ENCODE results near the gene GSAP.
"Not testable (repeated sequence)": the region's sequence is repeated elsewhere in the genome, so short reads cannot be mapped to it uniquely, and the experiment has no call there.

Gene GSAP

DNA sequence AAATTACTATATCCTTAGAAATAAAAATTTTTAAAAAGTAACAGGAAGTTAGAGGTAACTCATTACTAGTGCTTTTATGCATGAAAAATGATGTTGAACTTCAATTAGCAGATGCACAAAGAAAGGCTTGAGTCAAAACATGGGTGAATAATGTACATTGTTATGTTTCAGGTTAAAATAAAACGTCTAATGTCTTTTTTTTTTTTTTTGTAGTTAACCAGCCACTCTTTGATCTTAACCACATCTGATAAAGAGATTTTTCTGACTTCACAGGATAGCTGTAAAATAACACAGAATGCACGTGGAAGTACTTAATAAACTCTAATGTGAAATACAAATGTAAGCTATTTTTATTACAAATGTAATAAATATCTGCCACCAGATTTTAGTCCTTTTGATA, 61.7 kb downstream of the GSAP start:
- no peak for DNase-seq (ENCODE audit: low spot score)

DNA sequence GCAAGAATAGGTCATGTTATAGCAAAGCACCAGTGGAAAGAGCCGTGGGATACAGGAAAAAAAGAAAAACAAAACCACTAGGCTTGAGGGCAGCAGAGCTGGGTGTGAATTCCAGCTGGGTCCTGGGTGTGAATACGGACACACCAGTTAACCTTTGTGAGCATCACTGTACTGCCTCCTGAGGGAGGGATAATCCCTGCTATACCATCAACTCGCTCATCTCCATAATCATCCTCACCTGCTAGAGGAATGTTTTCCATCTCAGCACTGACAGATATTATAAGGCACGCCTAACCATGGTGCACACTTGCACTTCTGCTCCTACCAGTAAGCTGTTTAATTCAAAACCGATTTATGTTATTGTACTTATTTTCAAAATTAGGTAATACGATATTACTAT, 62.2 kb downstream of the GSAP start:
- no peak for DNase-seq (ENCODE audit: low spot score)

DNA sequence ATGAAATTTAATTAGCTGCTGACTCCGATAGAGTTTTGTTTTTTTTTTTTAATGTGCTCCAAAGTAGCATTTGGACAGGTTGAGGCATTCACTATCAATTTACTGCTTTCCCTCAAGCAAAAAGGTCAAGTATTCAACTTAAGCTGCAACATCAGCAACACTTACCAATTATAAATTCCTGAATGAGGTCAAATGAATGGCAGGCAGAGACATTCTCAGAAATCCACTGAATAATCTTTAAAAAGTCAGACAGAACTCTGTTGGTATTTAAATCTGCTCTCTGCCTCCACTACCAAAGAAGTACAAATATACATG, 62.8 kb downstream of the GSAP start:
- no peak for DNase-seq (ENCODE audit: low spot score)

DNA sequence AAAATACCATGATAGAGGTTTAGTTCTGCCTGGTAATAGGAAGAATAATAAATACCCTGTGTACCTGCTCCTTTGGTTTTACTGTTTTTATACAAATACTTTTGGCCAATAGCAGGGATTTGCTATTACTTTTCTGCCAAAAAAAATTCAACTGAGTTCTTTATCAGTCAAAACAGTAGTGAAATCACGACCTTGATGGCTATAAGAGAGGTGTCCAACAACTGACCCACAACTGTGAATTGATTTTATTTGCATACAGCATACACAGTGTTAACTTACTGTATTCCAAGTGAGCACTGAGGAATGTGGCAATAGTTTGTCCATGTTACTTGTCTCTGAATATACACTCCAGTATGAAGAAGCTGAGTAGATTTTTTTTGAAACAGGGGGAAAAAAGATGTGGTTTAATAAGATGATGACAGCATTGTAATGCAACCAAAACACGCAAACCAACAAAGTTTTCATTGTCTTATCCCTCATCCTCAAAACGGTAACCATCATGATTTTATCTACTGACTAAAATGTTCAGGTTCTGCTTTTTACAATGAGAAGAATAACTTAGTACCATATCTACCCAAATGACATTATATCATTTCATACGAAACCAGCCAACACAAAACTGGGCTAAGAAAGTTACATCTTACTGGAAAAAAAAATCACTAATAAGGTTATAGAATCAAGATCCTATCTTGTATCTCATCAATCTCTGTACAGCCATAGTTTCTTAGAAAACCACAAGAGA, 63.3 kb downstream of the GSAP start:
- DNase-seq (ENCODE audit: low spot score), result no peak

DNA sequence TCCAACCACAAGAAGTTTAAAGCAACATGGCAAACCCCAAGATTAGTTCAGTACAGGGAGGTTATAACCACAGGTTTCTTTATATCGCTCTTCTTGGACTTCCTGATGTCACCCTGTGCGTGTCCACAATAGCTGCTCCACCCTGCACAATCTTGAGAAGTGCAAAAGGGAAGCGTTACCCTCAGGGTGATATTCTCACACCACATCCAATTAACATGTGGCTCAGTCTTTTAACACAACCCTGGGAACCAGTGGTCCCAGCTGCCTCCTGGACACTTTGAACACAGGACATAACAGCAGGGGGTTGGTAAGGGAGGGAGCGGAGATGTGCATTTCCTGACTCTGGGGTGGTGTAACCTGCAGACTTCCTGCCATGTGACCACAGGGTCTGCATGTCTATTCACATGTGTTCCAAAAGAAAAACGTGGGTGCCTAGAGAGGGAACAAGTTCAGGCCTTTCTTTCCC, 64.6 kb downstream of the GSAP start:
- no peak for DNase-seq (ENCODE audit: low spot score)

DNA sequence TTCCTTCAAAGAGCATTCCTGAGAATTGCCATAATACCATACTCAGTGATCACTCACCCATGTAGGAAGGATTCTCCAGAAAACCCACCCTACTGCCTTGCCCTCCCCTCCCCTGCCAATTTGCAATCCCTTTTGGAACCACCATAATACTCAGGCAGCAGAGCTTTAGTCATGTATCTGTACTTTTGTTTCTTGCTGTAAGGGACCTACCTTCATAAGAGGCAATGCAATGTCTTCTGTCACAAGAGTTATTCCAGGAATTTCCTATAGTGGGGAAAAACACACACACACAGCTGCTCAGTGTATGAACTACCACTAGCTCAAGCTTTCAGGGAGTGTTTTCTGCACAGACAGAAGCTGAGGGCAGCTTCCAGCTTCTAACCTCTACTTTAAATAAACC, 67.0 kb downstream of the GSAP start:
- no peak for DNase-seq (ENCODE audit: low spot score)

DNA sequence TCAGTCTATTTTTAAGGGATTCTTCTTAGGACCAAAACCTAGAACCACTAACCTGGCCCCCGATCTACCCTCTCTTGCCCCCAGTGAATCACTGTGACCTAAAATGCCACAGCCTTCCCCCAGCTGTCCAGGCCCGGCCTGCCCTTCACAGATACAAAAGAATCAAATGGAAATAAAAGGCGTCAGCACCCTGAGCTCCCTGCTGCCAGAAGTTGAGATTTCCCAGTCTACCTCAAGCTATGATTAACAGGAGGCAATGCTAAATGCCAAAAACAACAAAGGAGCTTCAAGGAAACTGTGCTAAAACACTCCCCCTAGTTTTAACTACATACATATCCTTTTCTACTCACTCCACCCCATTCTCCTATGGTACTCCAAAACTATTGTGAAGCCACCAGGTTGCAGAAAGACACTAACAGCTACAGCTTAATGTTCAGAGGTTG, 67.8 kb downstream of the GSAP start:
- no peak for DNase-seq (ENCODE audit: low spot score)

DNA sequence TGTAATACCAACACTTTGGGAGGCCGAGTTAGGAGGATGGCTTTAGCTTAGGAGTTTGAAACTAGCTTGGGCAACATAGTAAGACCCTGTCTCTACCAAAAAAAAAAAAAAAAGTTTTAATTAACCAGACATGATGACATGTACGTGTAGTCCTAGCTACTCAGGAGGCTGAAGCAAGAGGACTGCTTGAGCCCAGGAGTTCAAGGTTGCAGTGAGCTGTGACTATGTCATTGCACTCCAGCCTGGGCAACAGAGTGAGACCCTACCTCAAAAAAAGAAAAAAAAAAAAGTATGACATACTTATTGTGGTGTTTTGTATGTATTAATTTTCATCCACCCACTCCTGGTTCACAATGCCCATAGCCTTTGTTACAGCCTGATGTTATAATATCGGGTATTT, 69.7 kb downstream of the GSAP start:
- DNase-seq (ENCODE audit: low spot score), result no peak

DNA sequence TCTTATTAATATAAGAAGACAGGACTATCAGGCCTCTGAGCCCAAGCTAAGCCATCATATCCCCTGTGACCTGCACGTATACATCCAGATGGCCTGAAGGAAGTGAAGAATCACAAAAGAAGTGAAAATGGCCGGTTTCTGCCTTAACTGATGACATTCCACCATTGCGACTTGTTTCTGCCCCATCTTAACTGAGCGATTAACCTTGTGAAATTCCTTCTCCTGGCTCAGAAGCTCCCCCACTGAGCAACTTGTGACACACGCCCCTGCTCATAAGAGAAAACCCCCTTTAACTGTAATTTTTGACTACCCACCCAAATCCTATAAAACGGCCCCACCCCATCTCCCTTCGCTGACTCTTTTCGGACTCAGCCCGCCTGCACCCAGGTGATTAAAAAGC, 70.7 kb downstream of the GSAP start:
- DNase-seq (ENCODE audit: low spot score), result not testable (repeated sequence)

DNA sequence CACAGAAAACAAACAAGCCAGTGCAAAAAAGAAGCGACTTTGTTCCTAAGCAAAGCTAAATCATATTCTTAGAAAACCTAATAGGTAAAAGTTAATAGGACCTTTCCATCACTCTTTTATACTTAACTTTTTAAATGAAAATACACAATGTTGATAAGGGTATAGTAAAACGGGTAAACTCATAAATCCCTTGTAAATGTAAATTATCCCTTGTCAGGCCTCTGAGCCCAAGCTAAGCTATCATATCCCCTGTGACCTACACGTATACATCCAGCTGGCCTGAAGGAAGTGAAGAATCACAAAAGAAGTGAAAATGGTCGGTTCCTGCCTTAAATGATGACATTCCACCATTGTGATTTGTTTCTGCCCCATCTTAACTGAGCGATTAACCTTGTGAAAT, 76.4 kb downstream of the GSAP start:
- no peak for DNase-seq (ENCODE audit: low spot score)

DNA sequence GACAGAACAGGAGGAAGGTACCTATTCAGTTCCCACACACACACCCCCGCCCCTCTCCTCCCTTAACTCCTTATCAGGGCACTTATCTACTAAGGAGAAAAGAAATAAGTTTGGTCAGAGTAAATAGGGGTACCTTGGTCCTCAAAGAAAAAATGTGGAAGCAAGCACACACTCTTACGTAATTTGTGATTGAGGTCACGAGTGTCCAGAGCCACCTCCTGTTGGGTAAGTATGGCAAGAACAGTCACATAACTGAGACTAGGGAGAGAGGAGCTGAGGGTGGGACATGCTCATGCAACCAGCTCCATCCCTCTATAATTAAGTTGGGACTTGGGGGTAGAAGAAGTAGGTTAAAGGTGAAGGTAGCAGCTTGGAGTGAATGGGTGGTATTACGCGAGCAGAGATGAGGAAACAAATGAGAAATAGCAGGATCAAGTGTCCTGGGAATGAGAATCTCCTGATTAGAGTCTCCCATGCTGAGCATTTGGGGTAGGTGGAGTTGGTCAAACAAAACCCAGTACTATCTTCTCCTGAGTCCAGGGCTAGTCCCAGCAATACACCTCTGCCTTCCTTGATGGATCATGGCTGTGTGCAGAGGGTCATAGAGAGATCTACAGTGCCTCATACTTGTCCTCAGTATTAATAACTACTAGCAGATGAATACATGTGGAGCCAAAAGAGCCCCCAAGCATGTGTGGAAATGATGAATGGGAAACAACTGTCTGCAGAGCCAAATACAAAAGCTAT, 77.1 kb downstream of the GSAP start:
- no peak for DNase-seq (ENCODE audit: low spot score)

DNA sequence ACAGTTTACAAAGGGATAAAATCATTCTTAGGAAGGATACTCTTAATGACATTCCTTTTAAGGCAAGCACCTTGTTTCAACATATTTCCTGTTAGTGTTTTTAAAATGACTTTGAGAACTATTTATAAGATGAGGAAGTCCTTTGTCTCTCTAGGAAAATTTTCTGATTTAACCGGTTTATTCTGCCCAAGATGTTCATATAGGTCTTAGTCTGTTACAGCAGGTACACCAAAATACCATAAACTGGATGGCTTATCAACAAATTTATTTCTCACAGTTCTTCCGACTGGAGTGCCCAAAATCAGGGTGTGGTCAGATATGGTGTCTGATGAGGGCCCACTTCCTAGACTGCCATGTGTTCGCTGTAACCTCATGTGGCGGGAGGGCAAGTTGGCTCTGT, 77.9 kb downstream of the GSAP start:
- no peak for DNase-seq (ENCODE audit: low spot score)

DNA sequence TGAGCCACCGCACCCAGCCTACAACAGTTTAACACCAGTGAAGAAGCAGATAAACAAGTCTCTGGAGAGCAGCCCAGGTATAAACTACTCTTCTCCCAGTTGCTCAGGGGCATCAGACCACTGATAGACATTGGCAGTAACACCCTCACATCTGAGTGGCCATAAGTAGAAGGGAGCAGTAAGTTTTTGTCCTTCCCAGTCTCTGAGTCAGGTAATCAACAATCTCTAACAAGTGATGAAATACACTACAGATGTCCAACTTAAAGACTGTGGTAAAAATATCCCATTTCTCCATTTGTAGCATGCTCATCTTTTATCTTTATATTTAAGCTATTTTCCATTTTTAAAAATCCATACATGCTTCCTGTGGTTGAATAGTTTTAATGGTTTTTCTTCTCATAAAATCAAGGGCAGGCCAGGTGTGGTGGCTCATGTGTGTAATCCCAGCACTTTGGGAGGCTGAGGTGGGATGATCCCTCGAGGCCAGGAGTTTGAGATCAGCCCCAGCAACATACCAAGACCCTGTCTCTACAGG, 78.6 kb downstream of the GSAP start:
- DNase-seq (ENCODE audit: low spot score), result no peak

DNA sequence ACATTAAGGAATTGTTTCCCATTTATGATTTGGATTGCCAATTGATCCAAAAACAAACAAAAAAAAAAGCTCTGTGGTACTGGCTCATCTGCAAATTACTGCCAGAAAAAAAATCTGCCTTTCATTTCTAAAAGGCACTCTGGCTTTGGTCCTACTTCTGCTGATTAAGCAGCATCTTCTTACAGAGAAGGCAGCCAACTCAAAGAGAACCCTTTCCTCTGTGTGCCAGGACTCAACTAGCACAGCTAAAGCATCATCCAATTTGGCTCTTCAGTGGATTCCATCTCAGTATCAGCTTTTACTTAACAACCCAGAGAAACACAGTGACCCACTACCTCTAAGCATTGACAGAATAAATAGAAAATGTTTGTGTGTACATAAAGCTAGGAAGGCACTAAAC, 80.6 kb downstream of the GSAP start:
- DNase-seq (ENCODE audit: low spot score), result no peak

DNA sequence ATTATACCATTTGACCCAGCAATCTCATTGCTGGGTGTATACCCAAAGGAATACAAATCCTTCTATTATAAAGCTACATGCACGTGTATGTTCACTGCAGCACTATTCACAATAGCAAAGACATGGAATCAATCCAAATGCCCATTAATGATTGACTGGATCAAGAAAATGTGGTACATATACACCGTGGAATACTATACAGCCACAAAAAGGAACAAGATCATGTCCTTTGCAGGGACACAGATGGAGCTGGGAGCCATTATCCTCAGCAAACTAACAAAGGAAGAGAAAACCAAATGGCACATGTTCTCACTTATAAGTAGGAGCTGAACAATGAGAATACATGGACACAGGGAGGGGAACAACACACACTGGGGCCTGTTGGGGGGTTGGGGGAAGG, 82.1 kb downstream of the GSAP start:
- not testable (repeated sequence) for DNase-seq (ENCODE audit: low spot score)

DNA sequence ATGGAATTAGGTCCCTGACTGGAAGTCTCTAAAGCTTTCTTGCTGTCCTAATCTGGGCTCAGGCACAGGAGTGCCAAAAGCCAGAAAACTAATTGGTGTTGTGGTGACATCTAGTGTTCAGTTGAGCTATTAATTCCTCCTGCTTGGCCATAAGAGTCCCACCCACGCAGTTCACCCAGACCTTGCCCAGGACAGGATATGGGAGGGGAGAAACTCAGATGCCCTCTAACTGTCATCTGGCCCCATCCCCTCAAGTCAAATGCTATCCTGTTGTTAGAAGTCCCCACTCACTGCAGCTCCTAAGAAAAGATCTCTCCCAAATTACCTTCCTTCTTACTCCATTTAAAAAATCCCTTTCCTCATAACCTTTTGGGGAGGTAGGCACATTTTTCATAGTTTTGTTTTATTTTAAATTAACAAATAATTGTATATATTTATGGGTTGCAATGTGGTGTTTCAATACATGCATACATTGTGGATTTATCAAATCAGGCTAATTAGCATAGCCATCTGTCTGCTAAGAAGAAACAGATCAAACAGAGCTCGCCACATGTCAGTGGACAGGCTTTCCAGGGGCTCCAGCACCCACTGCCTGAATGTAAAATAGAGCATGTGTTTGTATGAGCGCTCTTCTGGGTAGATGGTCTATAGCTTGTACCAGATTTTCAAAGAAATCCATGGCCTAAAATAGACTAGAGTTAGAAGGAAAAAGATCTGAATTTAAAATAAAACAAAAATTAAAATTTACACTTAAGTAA, 84.0 kb downstream of the GSAP start:
- peak; percentile 92 for DNase-seq (ENCODE audit: low spot score)

DNA sequence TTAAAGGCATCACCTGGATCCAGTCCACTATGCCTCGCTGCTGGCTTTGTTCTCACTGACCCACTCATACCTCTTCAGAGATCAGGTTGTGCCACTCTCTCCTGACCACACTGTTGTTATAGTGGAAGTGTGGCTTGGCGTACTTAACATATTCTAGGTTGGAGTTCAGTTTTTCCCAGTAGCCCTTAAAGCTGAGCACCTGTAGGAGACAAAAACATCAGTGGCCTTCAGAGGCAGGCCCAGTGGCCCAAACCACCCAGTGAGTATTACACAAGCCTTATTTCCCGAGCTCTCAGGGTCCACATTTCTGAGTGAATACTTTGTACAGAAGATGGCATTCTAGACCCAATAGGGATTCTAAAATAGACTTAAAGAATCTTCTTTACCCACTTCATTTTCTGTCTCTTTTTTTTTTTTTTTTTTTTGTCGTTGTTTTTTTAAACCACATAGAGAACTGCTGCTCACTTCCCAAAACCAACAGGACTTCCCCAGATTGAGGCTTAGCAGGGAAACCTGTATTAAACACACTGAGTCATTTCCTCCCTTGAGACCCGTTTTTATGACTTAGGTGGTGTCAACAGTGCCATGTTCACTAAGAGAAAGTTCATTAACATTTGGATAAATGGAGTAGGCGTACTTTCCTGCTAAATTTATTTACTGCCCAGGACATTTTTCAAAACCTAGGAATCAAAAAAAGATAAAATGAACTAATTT, 85.8 kb downstream of the GSAP start:
- DNase-seq (ENCODE audit: low spot score), result peak; percentile 74

DNA sequence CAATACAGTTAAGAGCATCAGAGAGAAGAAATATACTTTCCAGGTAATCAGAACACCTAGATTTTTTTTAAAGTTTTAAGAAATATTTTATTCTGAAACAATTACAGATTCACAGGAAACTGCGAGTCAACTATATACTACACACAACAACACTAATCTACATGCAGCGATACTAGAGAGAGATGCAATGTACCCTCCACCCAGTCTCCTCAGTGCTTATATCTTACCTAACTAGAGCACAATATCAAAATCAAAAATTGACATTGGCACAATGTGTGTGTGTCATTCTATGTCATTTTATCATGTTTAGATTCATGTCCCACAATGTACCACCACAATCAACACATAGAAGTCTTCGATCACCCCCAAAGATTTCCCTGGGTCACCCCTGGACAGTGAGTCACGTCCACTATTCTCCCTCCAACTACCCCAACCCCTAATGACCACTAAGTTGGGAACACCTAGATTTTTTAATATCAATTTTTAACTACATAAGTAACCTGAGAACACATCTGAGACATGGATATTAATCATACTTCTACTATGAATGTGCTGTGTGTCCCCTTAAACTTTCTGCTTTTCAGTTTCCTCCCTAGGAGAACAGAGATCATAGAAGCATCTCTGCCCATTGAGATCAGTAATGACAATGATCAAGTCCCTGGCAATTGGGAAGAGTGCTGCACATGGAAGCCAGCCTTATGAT, 86.5 kb downstream of the GSAP start:
- DNase-seq (ENCODE audit: low spot score), result no peak

DNA sequence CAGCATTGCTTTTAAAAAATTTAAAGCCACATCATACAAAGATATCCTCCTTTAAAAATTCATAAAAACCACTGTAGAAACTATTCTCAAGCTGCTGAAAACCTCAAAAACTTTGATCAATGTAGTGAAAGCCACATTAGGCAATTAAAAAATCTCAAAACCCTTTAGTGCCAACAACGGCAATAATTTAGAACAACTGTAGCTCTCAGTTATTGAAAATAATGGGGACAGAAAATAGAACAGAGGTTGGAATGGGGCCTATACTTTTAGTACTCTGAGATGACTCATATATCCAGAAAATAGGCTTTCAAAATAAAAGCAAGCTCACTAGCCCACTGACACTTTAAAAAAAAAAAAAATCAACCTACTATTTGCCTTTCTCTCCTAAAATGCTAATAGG, 87.5 kb downstream of the GSAP start:
- DNase-seq (ENCODE audit: low spot score), result peak; percentile 84

DNA sequence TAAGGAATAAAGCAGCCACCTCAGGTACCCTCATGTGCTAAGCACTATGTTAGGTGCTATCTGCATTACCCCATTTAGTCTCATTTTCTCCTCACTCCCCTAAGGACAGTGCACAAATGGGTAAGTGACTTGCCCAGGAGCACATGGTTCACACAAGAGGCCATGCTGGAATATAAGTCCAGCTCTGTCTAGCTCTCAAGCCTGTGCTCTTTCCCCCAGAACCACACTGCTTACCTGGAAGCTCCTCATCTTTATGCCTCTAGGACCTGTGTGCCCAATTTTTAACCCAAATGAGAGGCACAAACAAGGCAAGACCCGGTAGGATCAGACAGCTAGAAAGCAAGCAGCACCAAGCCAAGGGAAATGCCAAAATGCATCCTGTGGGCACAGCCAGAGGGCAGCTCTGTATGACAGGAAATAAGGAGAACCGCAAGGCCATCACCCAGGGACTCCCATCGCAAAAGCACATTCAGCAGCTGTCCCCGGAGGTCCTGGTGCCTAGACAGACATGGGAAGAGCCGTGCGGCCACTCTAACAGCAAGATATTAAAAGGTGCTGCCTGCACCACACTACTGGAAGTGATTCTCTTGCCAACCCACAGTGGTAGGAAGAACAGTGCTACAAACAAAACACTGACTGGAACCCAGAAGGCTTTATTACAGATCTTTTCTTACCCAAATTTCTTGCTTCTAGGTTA, 88.1 kb downstream of the GSAP start:
- peak; percentile 63 for DNase-seq (ENCODE audit: low spot score)

Data from COLO829 (cell line).